HG03442 (cell line): ENCODE measurements around the gene VEPH1.

ENCODE experiments used
- ATAC-seq: cut with Tn5 transposase; IDR thresholded peaks from one replicate; pipeline ENCODE4 v1.9.1; 2021; ENCODE audit warnings: mild to moderate bottlenecking, moderate library complexity; ENCODE audit not compliant: unreplicated experiment

The VEPH1 gene

GRCh38 chr3:157479464-157480243 is 23.6 kb downstream of the VEPH1 start:
- ATAC-seq: no peak

DNA sequence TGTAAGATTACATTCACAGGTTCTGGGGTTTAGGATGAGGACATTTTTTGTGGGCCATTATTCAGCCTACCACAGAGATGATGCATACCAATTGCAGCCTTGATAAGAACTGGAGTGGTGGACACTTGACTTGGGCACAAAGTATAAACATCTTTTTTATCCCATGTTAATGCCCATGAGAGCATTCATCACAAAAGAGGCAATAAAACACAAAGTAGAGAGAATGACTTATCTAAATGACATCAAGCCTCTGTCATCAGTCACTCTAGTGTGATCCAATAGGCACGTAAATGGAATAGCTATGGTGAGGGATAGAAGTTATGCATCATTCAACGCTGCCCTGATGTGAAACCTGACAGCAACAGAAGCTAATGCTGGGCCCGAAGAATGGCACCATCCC is 25.8 kb downstream of the VEPH1 start:
- ATAC-seq: no peak

DNA sequence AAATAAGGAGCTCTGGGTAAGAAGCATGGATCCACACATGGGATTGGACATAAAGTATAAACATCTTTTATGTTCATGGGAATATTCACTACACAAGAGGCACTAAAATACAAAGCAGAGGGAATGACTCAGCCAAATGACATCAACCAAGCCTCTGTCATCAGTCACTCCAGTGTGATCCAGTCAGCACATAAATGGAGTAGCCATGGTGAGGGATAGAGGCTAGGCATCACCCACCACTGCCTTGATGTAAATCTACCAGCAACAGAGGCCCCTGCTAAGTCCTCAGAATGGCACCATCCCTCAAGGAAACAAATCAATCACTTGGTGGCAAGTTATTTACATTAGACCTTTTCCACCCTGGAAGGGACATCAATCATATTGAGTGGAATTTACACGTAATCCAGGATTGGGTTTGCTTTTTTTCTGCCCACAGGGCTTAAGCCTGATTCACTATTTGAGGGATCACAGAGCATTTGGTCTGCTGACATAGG is 27.2 kb downstream of the VEPH1 start:
- ATAC-seq: no peak

- no peak for ATAC-seq
These were observed 30.6 kb downstream of the VEPH1 start for GRCh38 chr3:157472648-157473047.

DNA sequence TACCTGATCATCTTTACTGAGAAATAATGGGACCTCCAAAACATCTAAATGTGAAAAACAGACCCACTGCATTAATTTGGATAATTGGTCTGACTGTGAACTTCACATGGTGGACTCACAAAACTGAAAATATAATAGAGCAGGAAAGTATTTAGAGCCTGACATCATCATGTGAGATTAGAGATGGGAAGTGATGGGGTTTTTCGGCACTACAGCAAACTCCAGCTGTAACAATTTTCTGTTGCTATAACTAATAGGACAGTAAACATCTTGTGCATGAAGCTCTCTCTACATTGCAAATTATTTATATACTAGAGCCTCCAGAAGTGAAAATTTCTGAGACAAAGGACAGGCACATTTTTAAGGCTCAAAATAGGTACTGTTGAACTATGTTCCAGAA is 32.2 kb downstream of the VEPH1 start:
- ATAC-seq: no peak

- no peak for ATAC-seq
These were observed 33.5 kb downstream of the VEPH1 start for GRCh38 chr3:157469561-157470294.

DNA sequence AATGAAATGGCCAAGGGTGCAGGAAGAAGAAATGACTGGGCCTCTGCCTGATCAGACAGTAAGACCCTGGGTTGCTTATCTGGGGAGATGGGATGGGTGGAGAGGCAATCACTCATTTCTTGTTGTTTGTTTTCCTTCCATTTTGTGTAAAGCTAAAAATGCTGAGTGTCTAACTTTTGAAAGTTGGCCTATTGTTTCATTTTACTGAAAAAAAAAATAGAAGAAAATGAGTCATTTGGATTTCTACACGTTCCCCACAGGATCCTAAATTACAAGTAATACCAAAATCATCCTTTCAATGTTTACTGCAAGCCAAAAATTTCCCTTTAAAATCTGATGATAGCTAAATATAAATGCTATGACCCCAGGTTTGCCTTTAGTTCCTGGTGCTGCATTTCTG is 36.0 kb downstream of the VEPH1 start:
- ATAC-seq: no peak

GRCh38 chr3:157465741-157466140 is 37.5 kb downstream of the VEPH1 start:
- ATAC-seq: no peak

- ATAC-seq: no peak
These were observed 38.9 kb downstream of the VEPH1 start for GRCh38 chr3:157464321-157464720.

DNA sequence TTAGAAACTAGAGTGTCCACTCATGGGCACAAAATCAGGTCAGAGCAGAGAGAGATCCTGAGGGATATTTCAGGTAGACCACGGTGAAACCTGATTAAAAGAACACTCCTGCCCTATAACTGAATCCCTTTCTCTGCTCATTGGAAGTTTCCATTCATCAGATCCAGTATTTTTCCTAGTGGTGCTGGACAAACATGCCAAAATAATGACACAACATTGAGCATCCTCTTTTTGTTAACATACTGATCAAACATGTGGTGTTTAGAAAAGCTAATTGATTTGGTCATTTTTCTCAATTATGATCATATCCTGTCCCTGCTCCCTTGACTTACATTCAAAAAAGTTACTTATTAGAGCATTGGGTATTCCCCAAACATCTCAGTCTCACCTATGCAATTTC is 39.4 kb downstream of the VEPH1 start:
- no peak for ATAC-seq

- no peak for ATAC-seq
These were observed 43.0 kb downstream of the VEPH1 start for GRCh38 chr3:157460253-157460652.

GRCh38 chr3:157459706-157460105 is 43.5 kb downstream of the VEPH1 start:
- ATAC-seq: no peak

DNA sequence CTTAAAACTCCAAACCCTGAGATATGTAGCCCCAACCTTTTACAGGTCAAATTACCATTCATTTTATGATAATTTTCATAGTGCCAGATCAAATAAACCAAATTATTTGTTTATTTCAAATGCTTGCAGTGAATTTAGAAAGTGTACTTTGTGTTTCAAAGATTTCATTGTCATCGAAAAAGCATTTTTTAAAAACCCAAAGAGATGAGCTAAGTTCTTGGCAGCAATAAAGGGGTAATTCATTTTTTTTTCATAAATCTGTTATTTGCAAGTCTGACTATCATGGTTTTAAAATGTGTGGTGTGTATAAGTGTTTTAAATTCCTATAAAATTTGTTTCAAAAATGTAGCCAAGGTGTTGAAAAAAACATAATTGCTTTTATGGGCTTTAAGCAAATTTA is 49.4 kb downstream of the VEPH1 start:
- ATAC-seq: no peak

DNA sequence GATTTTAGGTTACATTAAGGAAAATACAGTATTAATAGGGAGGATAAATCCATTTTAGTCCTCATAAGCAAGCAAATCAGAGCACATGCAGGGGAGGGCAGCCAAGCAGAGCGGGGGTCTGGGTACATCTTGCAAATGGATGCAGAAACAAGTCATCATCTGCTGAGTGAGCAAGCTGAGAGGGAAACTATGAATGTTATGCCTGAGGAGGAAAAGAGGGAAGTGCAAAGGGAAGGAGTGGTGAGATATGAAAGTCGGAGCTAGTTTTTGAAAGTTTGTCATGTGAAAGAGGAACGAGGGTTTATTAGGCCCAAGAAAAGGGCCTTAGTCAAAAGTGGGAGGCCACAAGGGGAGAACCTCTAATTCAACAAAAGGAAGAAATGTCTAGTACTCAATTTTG is 51.1 kb downstream of the VEPH1 start:
- no peak for ATAC-seq

DNA sequence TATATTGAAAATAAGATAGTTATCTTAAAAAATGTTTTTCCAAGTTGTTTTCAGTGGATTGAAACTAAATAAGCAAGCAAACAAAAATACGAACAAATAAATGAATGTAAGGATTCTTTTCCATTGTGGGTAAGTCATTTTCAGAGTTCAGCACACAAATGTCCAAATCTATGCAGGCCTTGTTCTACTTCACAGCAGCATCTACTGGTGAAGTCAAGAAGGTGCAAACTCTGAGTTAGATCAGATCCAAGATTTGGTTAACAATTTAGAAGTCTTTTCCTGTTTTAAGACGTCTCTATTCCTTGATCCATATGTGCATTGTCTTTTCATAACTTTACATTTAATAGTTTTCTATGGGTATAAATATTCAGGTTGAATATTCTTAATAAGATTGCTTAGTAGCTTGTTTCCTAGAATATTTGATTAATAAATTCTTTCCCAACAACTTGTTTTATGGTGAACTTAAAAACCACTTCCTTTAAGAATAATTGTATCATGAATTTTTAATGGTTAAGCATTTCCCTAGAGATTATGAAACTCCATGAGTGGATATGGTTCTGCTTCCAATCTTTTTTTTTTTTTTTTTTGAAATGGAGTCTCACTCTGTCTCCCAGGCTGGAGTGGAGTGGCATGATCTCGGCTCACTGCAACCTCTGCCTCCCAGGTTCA is 56.1 kb downstream of the VEPH1 start:
- no peak for ATAC-seq

DNA sequence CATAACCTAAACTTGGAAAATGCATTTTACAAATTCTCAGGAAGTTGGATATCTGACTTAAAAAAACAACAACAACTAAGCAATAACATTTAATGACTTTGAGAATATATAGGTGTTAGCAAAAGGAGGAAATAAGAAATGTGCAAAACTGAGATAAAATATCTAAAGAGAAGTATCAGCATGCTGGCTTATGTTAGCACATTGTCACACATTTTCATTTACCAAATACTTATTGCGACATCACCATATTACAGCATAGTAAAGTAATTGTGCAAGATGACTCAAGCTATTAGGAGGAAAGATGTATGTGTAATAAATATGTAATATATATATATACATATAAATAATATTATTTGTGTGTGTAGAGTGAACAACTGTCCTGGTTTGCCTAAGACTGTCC is 57.4 kb downstream of the VEPH1 start:
- no peak for ATAC-seq

- no peak for ATAC-seq
These were observed 58.4 kb downstream of the VEPH1 start for GRCh38 chr3:157444797-157445184.

GRCh38 chr3:157443905-157444796 is 59.1 kb downstream of the VEPH1 start:
- ATAC-seq: no peak

GRCh38 chr3:157442729-157443128 is 60.5 kb downstream of the VEPH1 start:
- ATAC-seq: no peak

- ATAC-seq: no peak
These were observed 62.1 kb downstream of the VEPH1 start for GRCh38 chr3:157441102-157441624.
